ENCODE measurements around the gene CRHR1. TPM values are rescaled to one million over a fixed set of nuclear protein-coding genes. Genes with fewer than 3 reads are reported as not detected.

The CRHR1 gene
- polyA plus RNA-seq, 1 of the 3 experiments (the other 2 are of a cell fraction): 0.13 TPM

GRCh38 chr17:45775576-45776011 is 8.5 kb upstream of the CRHR1 start:
- H3K4me3 ChIP-seq (ENCODE audit: low read depth in 2 of 2, low read length in 1 of 2): no peak overlapping the region
- POLR2A ChIA-PET: no interaction called here
- H3K4me2 ChIP-seq: peak overlapping the region; percentile 20; the same call in 1 of the 2 replicates
- no peaks in the 10 kb centered on the region for H3K9me3 ChIP-seq
- H2AFZ ChIP-seq (ENCODE audit: low read depth): no peak overlapping the region
- no peaks in the 10 kb centered on the region for H3K36me3 ChIP-seq (replicated peaks in 1 of 2; ENCODE audit: control insufficient read depth in 1 of 2, insufficient read depth in 2 of 2, low read length in 1 of 2)
- peak; percentile 86 for DNase-seq
- CTCF ChIA-PET: interaction anchor here (6.5 to 11.0 kb wide), 2 partner anchors 8 to 56 kb away, joined by 61 to 164 read pairs; partner anchors contain the start of gene CRHR1
- H3K27me3 ChIP-seq (ENCODE audit: insufficient read depth): no peaks in the 10 kb centered on the region
- no peaks in the 10 kb centered on the region for H4K20me1 ChIP-seq (ENCODE audit: insufficient read depth)
- H3K9me2 ChIP-seq: no peaks in the 10 kb centered on the region
- no peak overlapping the region for H3K9ac ChIP-seq
- no peak overlapping the region for H3K27ac ChIP-seq (ENCODE audit: low read depth in 2 of 2, low read length in 1 of 2)
- H3K79me2 ChIP-seq (ENCODE audit: insufficient read depth): no peaks in the 10 kb centered on the region
- peaks cover 0 to 13% of the 10 kb centered on the region in 2 experiments; a peak in 1 of 4 replicates for H3K4me1 ChIP-seq (ENCODE audit: control insufficient read depth in 1 of 2, insufficient read depth in 2 of 2, low read depth in 1 of 2, low read length in 1 of 2)
- no peak for TF ChIP-seq FOSL2 (IDR thresholded peaks at IDR 0.05; ENCODE audit: borderline replicate concordance, low read depth)
- TF ChIP-seq EP300 (IDR thresholded peaks at IDR 0.05; ENCODE audit: borderline replicate concordance in 1 of 2, low read depth in 1 of 2, low read length in 1 of 2): peak in 1 of 2 experiments; percentile 63; a peak in 2 of 4 replicates
- no peak for TF ChIP-seq TAF1 (IDR thresholded peaks at IDR 0.05; ENCODE audit: borderline replicate concordance, low read depth, low read length)
- peak; percentile 77 for TF ChIP-seq TCF12 (IDR thresholded peaks at IDR 0.05)
- peak; percentile 36; the same call in 1 of the 2 replicates for TF ChIP-seq MAX (IDR thresholded peaks at IDR 0.05; ENCODE audit: low read depth)
- TF ChIP-seq RXRA (IDR thresholded peaks at IDR 0.05; ENCODE audit: borderline replicate concordance, low read depth): no peak
- TF ChIP-seq CHD2 (IDR thresholded peaks at IDR 0.05; ENCODE audit: low read length, partially characterized antibody): no peak
- TF ChIP-seq, protein P1, sequence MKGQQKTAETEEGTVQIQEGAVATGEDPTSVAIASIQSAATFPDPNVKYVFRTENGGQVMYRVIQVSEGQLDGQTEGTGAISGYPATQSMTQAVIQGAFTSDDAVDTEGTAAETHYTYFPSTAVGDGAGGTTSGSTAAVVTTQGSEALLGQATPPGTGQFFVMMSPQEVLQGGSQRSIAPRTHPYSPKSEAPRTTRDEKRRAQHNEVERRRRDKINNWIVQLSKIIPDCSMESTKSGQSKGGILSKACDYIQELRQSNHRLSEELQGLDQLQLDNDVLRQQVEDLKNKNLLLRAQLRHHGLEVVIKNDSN (IDR thresholded peaks at IDR 0.05; ENCODE audit: borderline replicate concordance, low read depth): no peak
- TF ChIP-seq NFIC (IDR thresholded peaks at IDR 0.05; ENCODE audit: borderline replicate concordance): peak; percentile 92
- TF ChIP-seq SMC3 (IDR thresholded peaks at IDR 0.05; ENCODE audit: low read depth, low read length): no peak
- peak; percentile 89 for TF ChIP-seq RCOR1 (IDR thresholded peaks at IDR 0.05; ENCODE audit: low read length)
- no peak for TF ChIP-seq YY1 (IDR thresholded peaks at IDR 0.05; ENCODE audit: low read depth)
- TF ChIP-seq REST (IDR thresholded peaks at IDR 0.05; ENCODE audit: low read depth, low read length): no peak
- 0 out of 2 replicates have a peak, but pooled peaks have one; percentile 53 for TF ChIP-seq FOXJ3 (CRISPR knock-in tag; IDR thresholded peaks at IDR 0.05)
- peak; percentile 34; the same call in 1 of the 2 replicates for TF ChIP-seq POLR2AphosphoS5 (IDR thresholded peaks at IDR 0.05; ENCODE audit: low read depth, low read length)
- no peak for TF ChIP-seq MXI1 (IDR thresholded peaks at IDR 0.05; ENCODE audit: low read depth, low read length)
- WGBS (ENCODE audit: low lambda C conversion rate): 30% methylated on average over 4 of the region's 4 CpGs
- no peaks in the 10 kb centered on the region for H3F3A ChIP-seq (replicated peaks; ENCODE audit: insufficient read depth)

Data from SK-N-SH (cell line).